ENCODE results near the gene DDAH2.

The DDAH2 gene

GRCh38 chr6:31721351-31722020, 7.6 kb downstream of the DDAH2 start, which contains the start of gene LY6G6C:
TSS of gene LY6G6C (minus strand) at chr6:31721746. CDS start at chr6:31721679, 67 bp downstream.
- H3K36me3 ChIP-seq (ENCODE audit: control insufficient read depth in 2 of 2, insufficient read depth in 1 of 2, low read length in 2 of 2), result peaks cover 0 to 4% of the 10 kb centered on the region in 2 experiments; a peak in 1 of 3 replicates
- no peaks in the 10 kb centered on the region for H3K9me3 ChIP-seq (ENCODE audit: control insufficient read depth, insufficient read depth, low read depth, low read length)
- H3K27ac ChIP-seq (ENCODE audit: extremely low read depth, low read depth, low read length), result no peak within 1 kb of the TSS
- no peaks in the 10 kb centered on the region for H3K4me1 ChIP-seq (ENCODE audit: control insufficient read depth, insufficient read depth, low read length)
- ChIA-PET CTCF (interaction anchor here (0.8 kb wide), 1 partner anchor 41 kb away, joined by 4 read pairs; the partner anchor contains the start of gene LY6G5C), POLR2A (interaction anchor here (1.1 kb wide), 1 partner anchor 106 kb away, joined by 4 read pairs; the partner anchor contains the start of gene HSPA1B)
- TF ChIP-seq ZBTB48 (tag by site-specific recombination; IDR thresholded peaks at IDR 0.05) (no peak), KLF9 (tag by site-specific recombination; IDR thresholded peaks at IDR 0.05; ENCODE audit: low read depth) (no peak), ZNF16 (tag by site-specific recombination; IDR thresholded peaks at IDR 0.05; ENCODE audit: low read depth) (no peak), ZNF23 (tag by site-specific recombination; IDR thresholded peaks at IDR 0.05; ENCODE audit: borderline replicate concordance) (no peak), ZNF114 (tag by site-specific recombination; IDR thresholded peaks at IDR 0.05) (no peak), ZNF76 (tag by site-specific recombination; IDR thresholded peaks at IDR 0.05; ENCODE audit: borderline replicate concordance, low read depth) (no peak), ZNF473 (tag by site-specific recombination; IDR thresholded peaks at IDR 0.05) (no peak), PATZ1 (tag by site-specific recombination; IDR thresholded peaks at IDR 0.05) (no peak), ZBTB6 (tag by site-specific recombination; IDR thresholded peaks at IDR 0.05) (no peak), ZNF404 (tag by site-specific recombination; IDR thresholded peaks at IDR 0.05) (no peak), ZNF155 (tag by site-specific recombination; IDR thresholded peaks at IDR 0.05) (no peak), ZNF175 (tag by site-specific recombination; IDR thresholded peaks at IDR 0.05) (no peak), ZNF248 (tag by site-specific recombination; IDR thresholded peaks at IDR 0.05) (no peak), ATF2 (tag by site-specific recombination; IDR thresholded peaks at IDR 0.05; ENCODE audit: low read depth) (no peak), ZNF138 (tag by site-specific recombination; IDR thresholded peaks at IDR 0.05; ENCODE audit: borderline replicate concordance) (no peak), HOXA7 (CRISPR knock-in tag; IDR thresholded peaks at IDR 0.05; ENCODE audit: borderline replicate concordance) (no peak), ZNF211 (tag by site-specific recombination; IDR thresholded peaks at IDR 0.05; ENCODE audit: low read depth) (no peak), ZNF768 (tag by site-specific recombination; IDR thresholded peaks at IDR 0.05) (no peak), ZNF48 (tag by site-specific recombination; IDR thresholded peaks at IDR 0.05) (no peak), BCL6B (tag by site-specific recombination; IDR thresholded peaks at IDR 0.05) (no peak)
- H3K4me3 ChIP-seq (ENCODE audit: low read depth, low read length), result no peak within 1 kb of the TSS

All from HEK293 (cell line).